Esophagus muscularis mucosa (tissue), 3 donors: Measurements from ENCODE around the gene R3HDM4.

ENCODE experiments used
- CTCF ChIP-seq, 3 experiments: fragments of 200-600 bp in 2 of 3; fragments of 450-650 bp in 1 of 3; sonication (generic) in 2 of 3; IDR thresholded peaks; one replicate each; pipeline ENCODE4 v1.5.1; 2017 to 2019; ENCODE audit warnings: antibody characterized with exemption in 3 of 3, mild to moderate bottlenecking in 2 of 3, moderate library complexity in 1 of 3
- POLR2A ChIP-seq: fragments of 450-650 bp; IDR thresholded peaks from one replicate; pipeline ENCODE4 v1.6.1; 2017; ENCODE audit warnings: antibody characterized with exemption, moderate library complexity, mild to moderate bottlenecking, low read depth

GRCh38 chr19:887072-887471, 25.9 kb downstream of the R3HDM4 start:
- TF ChIP-seq POLR2A (no peak), CTCF (IDR thresholded peaks at IDR 0.05) (no peak)
